HG02623 (cell line): ENCODE results near the gene CTDP1.

Experiments
- ATAC-seq: cut with Tn5 transposase; IDR thresholded peaks from one replicate; pipeline ENCODE4 v1.9.1; 2021; ENCODE audit warnings: moderate library complexity; ENCODE audit not compliant: unreplicated experiment

CTDP1 gene

DNA sequence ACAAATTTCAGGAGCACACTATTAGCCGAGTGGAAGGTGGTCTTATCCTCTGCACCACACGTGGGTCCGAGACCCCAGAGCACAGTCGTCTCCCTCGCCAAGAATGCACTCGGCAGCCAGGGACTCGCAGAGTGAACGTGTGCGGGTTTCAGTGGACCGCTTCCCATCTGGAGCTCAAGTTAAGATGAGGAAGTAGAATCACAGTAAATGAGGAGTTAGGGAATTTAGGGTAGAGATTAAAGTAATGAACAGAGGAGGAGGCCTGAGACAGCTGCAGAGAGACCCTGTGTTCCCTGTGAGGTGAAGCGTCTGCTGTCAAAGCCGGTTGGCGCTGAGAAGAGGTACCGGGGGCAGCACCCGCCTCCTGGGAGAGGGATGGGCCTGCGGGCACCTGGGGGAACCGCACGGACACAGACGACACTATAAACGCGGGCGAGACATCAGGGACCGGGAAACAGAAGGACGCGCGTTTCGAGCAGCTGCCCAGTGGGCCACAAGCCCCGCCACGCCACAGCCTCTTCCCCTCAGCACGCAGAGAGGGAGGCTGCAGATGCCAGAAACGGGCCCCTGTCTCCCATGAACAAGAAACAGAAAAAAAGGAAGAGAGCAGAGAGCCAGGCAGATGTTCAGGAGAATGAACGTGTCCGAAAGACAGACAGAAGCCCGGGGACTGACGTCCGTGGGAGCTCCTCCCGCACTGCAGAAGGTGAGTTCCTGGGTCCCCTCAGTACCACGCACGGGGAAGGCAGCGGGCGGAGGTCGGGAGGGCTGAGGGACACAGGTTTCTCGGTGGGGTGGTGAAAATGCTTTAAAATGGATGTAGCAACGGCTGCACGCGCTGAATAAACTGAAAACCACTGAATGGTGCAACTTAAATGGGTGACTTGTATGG, 112.7 kb downstream of the CTDP1 start:
- no peak for ATAC-seq

DNA sequence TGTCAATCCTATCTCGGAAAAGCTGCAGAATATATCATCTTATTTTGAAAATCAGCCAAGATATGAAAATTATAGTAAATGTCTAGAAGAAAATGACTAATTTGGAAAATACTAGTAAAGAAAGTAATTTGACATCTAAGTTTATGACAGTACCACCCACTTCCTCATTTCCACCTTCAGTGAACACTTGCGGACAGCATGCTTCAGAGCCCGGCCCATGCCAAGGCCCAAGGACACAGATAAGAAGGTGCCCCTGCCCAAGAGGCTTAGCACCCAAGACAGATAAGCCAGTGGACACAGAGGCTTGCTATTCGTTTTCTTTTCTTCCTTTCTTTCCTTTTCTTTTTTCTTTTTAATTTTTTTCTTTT, 113.4 kb downstream of the CTDP1 start:
- no peak for ATAC-seq

DNA sequence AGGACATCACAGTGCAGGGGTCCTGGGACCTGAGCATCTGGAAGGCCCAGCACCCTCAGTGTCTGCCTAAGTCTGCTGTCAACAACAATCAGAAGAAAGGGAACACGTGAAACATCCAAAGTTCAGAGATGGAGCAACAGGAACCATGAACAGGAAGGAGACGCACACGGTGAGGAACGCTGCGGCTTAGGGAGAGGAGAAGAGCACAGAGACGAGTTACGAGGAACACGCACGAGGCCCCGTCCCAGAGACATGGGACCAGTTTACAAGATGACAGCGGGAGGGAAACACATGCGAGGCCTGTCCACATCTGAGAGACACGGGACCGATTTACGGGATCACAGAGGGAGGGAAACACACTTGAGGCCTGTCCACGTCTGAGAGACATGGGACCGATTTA, 115.2 kb downstream of the CTDP1 start:
- ATAC-seq, result no peak

GRCh38 chr18:79795446-79795845, 115.8 kb downstream of the CTDP1 start:
- no peak for ATAC-seq

DNA sequence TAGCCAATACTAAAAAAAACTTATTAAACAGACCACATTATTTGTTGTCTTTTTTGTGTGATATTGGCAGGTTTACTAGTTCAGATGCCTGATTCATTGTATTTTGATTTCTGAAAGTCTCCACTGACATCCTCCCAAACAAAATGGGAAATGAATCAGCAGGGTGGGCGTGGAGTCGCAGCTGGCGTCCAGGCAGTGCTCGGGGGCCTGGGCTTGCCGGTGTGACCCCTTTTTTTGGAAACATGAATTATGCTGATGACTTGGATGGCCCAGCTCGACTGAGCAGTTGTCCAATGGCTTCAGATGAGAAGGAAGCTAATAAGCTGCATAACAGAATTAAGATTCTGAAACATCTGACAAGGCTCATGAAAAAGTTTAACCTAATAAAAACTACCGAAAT, 116.4 kb downstream of the CTDP1 start:
- ATAC-seq, result no peak

GRCh38 chr18:79796531-79797405, 117.2 kb downstream of the CTDP1 start:
- ATAC-seq, result no peak

DNA sequence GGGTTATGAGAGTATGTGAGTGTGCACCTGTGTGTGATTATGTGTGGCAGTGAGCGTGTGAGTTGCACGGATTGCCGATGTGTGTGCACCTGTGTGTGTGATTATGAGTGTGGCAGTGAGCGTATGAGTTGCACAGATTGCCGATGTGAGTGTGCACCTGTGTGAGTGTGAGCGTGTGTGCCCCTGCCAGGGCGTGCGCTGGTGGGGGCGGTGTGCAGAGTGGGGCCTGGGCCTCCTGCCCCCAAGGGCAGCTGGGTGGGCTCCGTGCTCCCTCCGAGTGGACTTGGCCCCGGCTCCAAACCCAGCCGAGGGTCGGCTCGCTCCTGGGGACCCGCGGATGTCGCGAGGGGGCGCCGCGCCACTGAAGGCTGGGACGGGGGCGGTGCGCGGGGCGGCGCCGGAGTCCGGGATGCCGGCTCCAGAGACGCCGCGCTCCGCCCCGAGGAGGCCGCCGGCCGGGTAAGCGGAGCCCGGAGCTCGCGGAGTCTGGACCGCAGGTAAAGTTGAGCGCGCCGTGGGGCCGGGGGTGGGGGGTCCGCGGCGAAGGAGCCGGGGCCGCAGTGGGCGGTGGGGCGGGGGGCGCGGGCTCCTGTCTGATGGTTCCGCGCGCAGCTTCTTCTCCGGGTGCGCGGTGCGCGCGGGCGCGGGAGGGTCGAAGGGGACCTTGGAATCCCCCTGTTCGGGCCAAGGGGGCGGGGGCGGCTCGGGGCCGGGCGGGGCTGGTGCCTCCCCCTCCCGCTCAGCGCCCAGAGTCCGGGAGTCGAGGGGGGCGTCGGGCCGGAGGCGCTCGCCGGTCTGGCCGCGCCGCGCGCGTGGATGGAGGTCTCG, 118.1 kb downstream of the CTDP1 start, which contains the start of gene KCNG2:
Gene KCNG2 (plus strand): TSS at position 421 of the 828 bp plus-strand sequence. CDS start 65,730 bp downstream, outside the sequence.
- no peak for ATAC-seq

DNA sequence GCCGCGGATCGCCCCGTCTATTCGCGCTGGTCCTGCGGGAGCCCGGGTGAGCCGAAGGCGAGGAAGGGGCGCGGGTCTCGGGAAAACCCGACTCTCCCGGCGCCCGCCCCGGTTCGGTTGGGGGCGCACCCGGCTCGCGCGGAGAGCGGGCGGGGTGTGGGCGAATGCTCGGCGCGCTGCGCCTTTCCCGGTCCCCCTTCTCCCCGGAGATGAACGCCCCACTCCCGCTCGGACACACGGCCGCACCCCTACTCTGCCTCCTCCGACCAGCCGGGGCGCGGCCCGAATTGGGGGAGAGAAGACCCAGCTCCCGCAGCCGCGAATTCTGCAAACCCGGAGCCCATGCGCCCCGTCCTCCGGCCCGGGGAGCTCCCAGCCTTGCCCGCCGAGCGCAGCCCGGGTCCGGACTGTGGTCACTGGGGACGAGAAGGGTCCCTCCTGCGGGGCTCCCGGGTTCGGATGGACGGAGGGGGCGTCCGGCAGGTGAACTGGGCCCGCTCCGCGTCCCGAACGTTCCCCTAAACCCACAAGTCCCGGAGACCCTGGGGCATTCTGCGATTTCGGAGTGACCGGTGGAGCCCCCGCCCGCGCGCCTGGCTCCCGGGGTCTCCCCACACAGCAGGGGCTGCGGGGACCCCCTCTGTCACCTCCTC, 118.9 kb downstream of the CTDP1 start:
- ATAC-seq, result no peak

DNA sequence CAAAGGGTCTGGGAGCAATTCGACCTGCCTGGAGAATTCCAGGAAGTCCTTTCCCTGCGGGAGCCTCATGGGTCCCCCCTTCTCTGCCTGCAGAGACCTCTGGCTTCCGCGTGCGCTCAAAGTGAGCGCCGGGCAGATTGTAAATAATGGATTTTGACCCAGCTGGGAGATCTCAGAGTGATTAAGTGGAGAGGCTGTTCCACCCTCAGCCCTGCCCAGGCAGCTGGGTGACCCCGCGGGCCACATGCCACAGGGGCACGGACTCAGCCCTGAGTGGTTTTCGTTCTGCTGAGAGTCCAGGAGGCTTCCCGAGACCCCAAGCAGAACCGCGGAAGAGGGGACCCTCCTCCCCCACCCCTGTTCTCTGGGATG, 119.4 kb downstream of the CTDP1 start:
- ATAC-seq, result no peak

DNA sequence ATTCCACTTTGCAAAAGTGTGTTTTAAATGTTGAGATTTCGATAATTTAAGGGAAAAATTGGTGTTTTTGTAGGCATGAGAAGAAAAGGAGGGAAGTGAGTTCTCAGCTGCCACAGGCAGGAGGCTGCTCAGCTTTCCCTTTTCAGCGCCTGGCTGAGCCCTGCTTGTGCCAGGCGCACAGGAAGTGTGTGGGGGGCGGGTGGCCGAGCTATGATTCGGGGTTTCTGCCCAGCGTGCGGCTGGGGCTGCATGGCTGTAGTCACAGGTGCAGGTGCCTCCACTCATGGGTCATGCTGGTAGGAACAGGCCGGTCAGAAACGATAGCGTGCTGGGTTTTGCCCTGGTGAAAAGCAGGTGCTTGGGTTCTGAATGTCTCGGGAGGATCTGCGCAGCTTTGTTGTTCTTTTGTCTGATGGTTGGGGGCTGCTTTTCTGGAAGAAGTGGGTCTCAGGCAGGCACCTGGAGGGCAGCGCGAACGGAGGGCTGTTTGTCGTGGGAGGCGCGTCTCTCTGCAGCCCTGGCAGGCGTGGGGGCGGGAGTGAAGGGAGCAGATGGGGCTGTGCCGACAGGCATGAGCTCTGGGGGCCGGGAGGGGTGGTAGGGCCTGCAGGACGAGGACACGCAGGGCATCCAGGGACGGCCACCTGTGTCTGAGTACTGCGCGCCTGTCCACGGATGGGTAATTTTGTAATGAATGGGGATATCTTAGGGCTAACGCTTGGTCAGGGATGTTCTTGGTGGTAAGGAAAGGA, 120.2 kb downstream of the CTDP1 start:
- ATAC-seq, result no peak

GRCh38 chr18:79800371-79801180, 121.0 kb downstream of the CTDP1 start:
- ATAC-seq, result no peak

DNA sequence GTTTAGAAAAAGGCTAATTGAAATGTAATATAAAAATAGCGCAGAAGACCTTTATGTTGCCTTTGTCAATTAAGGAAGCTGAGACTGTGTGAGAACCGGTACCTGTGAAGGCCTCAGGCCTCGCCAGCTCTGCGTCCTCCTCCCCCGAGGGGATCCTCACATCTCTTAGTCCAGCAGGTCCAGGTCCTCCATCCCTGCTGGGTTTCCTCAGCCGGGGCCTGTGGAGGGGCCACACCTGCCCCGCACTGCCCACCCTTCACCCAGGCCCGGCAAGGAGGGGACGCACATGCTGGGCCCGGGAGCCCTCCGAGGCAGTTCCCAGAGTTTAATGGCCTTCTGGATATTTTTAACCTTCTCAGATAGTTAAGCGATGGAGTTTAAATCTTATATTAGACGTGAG, 121.6 kb downstream of the CTDP1 start:
- no peak for ATAC-seq

DNA sequence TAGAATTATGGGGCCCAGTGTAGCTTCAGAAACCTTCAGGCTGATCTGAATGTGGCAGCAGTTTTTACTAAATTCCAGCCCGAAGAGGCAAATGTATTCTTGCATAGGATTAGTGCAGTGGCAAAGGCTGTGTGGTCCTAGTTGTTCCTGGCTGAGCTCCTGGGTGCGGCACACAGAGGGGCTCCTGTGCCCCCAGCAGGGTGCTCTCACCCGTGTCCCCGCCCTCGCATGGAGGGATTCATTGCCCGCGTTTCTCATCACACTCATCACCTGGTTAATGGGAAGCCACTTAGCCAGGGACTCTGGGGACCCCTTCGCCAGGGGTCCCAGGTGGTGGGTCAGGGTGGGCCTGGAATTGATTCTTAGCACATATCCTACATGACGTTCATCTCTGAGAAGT, 122.0 kb downstream of the CTDP1 start:
- ATAC-seq, result no peak

DNA sequence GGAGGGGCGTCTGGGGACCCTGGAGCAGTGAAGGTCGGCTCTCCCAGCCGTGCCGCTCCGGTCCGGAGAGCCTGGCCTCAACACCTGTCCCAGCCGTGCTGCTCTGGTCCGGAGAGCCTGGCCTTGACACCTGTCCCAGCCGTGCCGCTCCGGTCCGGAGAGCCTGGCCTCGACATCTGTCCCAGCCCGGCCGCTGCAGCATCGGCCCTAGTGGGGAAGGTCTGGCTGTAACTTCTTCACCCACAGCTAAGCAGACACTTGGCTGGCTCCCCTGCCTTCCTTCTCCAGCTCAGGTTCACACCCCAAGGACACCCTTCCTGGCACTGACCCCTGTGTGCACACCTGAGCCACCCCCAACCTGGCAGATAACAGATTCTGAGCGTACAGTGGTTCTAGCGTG, 122.7 kb downstream of the CTDP1 start:
- ATAC-seq, result no peak

DNA sequence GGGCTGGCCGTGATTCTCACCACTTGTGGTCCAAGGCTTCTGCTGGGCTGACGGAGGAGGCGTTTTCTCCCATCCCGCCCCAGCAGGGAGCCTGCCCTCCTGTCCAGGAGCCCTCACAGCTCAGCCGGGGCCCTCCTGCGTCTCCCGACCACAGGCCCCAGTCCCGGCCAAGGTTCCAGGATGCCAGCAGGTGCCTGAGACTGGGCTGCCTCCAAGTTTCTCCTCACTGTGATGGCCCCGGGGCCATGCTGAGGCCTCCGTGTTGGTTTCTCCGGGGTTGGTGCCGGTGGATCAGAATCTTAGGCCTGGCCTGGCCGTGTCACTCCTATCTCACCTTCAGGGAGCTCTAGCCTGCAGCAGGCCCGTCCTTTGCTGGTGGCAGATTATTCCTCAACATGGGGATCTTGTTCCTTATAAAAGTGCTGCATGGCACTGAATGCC, 124.0 kb downstream of the CTDP1 start:
- no peak for ATAC-seq
